ENCODE data around the gene MAT2A.

The MAT2A gene

DNA sequence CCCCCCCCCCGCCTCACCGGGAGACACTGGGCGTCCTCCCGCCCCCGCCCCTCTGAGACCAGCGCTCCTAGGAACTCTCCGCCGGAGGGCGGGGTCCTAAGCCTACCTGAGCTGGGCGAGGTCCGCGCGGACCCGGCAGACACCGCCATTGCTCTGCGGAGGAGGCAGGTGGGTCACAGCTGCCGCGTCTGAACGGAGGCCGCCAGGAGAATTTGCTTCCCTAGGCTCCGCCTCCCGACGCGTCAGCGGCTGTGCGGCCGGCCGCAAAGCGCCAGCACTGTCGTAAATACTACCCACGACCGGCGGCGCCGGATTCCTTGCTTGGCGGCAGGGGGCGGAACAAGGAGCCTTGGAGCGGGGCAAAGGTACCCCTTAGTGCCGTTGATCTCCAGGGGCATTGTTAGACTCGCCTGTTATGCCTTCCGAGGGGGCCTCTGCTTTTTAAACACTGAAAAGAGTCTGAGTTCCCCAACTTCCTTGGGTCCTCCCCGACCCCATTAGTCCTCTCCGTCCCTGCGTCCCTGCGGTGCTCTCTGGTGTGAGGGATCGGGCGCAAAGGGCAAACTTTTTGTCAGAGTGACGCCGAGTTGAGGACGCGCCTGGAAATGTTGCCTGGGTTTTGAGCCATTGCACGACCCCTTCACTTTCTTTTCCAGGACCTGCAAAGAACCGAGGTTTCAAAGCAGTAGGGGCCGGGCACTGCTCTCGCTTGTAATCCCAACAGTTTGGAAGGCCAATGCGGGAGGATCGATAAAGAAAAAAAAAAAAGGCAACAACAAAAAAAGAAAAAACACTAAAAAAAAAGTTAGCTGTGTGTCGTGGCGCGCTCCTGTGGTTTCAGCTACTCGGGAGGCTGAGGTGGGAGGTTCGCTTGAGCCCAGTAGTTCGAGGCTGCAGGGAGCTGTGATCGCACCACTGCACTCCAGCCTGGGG lies 22.6 kb downstream of the MAT2A start, which contains the start of gene GGCX:
Gene GGCX (minus strand): TSS at position 214 of the 933 bp plus-strand sequence. CDS start 65 bp downstream, at position 149.
- peak within 1 kb of the TSS in 1 of 2 experiments; percentile 64 for H3K14ac ChIP-seq (ENCODE audit: low read length in 2 of 2)
- peaks cover 6% of the 10 kb centered on the region for H3K4me1 ChIP-seq (ENCODE audit: control insufficient read depth, insufficient read depth, low read depth, low read length)
- peak within 1 kb of the TSS; percentile 80 for H3K27ac ChIP-seq (ENCODE audit: low read length, poor library complexity, severe bottlenecking)
- H3K4me3 ChIP-seq (ENCODE audit: insufficient read depth in 1 of 2, low read depth in 1 of 2, low read length in 2 of 2) = peak within 1 kb of the TSS; percentile 86 to 95
- peak within 1 kb of the TSS; percentile 96 for H3K9ac ChIP-seq (ENCODE audit: low read length)
- no peak within 1 kb of the TSS for H2BK5ac ChIP-seq (ENCODE audit: low read depth, low read length, poor library complexity, severe bottlenecking)
- H3K4me2 ChIP-seq (ENCODE audit: low read length, poor library complexity, severe bottlenecking) = peak within 1 kb of the TSS; percentile 95
- H4K8ac ChIP-seq (ENCODE audit: low read length) = peak within 1 kb of the TSS; percentile 30
- peak within 1 kb of the TSS; percentile 70 for H2BK15ac ChIP-seq (ENCODE audit: low read depth, poor library complexity, severe bottlenecking)
- no peaks in the 10 kb centered on the region for H3K27me3 ChIP-seq (ENCODE audit: control insufficient read depth in 1 of 2, insufficient read depth in 1 of 2, low read length in 2 of 2)
- H2AFZ ChIP-seq (ENCODE audit: low read depth, low read length) = peak within 1 kb of the TSS; percentile 72
- peaks cover 8 to 21% of the 10 kb centered on the region in 2 experiments for H3K36me3 ChIP-seq (ENCODE audit: control insufficient read depth in 1 of 2, insufficient read depth in 2 of 2, low read depth in 1 of 2, low read length in 2 of 2)
- H2BK12ac ChIP-seq (ENCODE audit: low read length in 2 of 2) = no peak within 1 kb of the TSS
- DNase-seq = peak; percentile 95
- peak within 1 kb of the TSS; percentile 9 to 88 for H3K4ac ChIP-seq (ENCODE audit: low read depth in 1 of 2, low read length in 2 of 2)
- peak within 1 kb of the TSS in 1 of 2 experiments; percentile 54 for H3K23ac ChIP-seq (ENCODE audit: low read length in 2 of 2)
- H3K9me3 ChIP-seq (ENCODE audit: control insufficient read depth, low read length) = no peaks in the 10 kb centered on the region
- H2BK120ac ChIP-seq (ENCODE audit: low read depth, low read length) = peak within 1 kb of the TSS; percentile 77
- H2AK5ac ChIP-seq (ENCODE audit: low read length, severe bottlenecking) = no peak within 1 kb of the TSS
- H3K79me1 ChIP-seq (replicated peaks; ENCODE audit: low read length, poor library complexity, severe bottlenecking) = peaks cover 16% of the 10 kb centered on the region
- H3K18ac ChIP-seq (ENCODE audit: low read depth in 1 of 2, low read length in 2 of 2) = peak within 1 kb of the TSS; percentile 64 to 94
- H4K91ac ChIP-seq (ENCODE audit: low read length) = peak within 1 kb of the TSS; percentile 78
- WGBS = 9% methylated on average over 59 of the region's 64 CpGs

DNA sequence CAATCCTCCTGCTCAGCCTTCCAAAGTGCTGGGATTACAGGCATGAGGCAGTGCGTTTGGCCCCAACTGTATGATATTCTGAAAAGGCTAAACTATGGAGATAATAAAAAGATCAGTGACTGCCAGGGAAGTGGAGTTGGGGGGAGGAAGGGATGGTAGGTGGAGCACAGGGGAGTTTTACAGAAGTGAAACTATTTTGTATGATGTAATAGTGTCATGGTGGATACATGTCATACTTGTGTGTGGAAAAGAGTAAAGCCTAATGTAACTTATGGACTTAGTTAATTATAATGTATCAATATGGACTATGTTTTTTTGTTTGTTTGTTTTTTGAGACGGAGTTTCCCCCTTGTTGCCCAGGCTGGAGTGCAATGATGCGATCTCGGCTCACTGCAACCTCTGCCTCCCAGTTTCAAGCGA lies 25.2 kb downstream of the MAT2A start:
- Histone ChIP-seq H3K4me2 (ENCODE audit: low read length, poor library complexity, severe bottlenecking) (no peak overlapping the region), H3K79me1 (replicated peaks; ENCODE audit: low read length, poor library complexity, severe bottlenecking) (peaks cover 5% of the 10 kb centered on the region), H4K8ac (ENCODE audit: low read length) (no peak overlapping the region), H3K27ac (ENCODE audit: low read length, poor library complexity, severe bottlenecking) (no peak overlapping the region), H2BK15ac (ENCODE audit: low read depth, poor library complexity, severe bottlenecking) (no peak overlapping the region), H2AFZ (ENCODE audit: low read depth, low read length) (no peak overlapping the region), H2AK5ac (ENCODE audit: low read length, severe bottlenecking) (no peak overlapping the region), H3K23ac (ENCODE audit: low read length in 2 of 2) (no peak overlapping the region), H3K36me3 (ENCODE audit: control insufficient read depth in 1 of 2, insufficient read depth in 2 of 2, low read depth in 1 of 2, low read length in 2 of 2) (peaks cover 0 to under 1% of the 10 kb centered on the region in 2 experiments), H3K9me3 (ENCODE audit: control insufficient read depth, low read length) (no peaks in the 10 kb centered on the region), H3K18ac (ENCODE audit: low read depth in 1 of 2, low read length in 2 of 2) (no peak overlapping the region), H2BK12ac (ENCODE audit: low read length in 2 of 2) (no peak overlapping the region), H2BK120ac (ENCODE audit: low read depth, low read length) (no peak overlapping the region), H2BK5ac (ENCODE audit: low read depth, low read length, poor library complexity, severe bottlenecking) (no peak overlapping the region), H3K14ac (ENCODE audit: low read length in 2 of 2) (no peak overlapping the region), H3K4ac (ENCODE audit: low read depth in 1 of 2, low read length in 2 of 2) (no peak overlapping the region), H3K9ac (ENCODE audit: low read length) (no peak overlapping the region), H3K4me3 (ENCODE audit: insufficient read depth in 1 of 2, low read depth in 1 of 2, low read length in 2 of 2) (no peak overlapping the region), H4K91ac (ENCODE audit: low read length) (no peak overlapping the region), H3K27me3 (ENCODE audit: control insufficient read depth in 1 of 2, insufficient read depth in 1 of 2, low read length in 2 of 2) (no peaks in the 10 kb centered on the region), H3K4me1 (ENCODE audit: control insufficient read depth, insufficient read depth, low read depth, low read length) (peaks cover 6% of the 10 kb centered on the region)
- WGBS = 92% methylated on average over 4 of the region's 5 CpGs
- no peak for DNase-seq

DNA sequence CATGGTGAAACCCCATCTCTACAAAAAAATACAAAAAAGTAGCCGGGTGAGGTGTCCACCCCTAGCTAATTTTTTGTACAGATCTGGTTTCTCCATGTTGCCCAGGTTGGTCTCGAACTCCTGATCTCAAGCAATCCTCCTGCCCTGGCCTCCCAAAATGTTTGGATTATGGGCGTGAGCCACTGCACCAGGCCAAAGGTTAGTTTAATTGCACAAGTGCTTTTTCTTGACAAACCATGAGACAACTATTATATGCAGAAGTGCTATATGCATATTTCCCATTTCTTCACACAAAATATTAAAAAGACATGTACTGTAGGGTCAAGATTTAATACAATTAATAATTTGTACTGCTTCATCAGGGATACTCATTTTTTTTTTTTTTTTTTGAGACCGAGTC lies 27.3 kb downstream of the MAT2A start:
- H3K4me2 ChIP-seq (ENCODE audit: low read length, poor library complexity, severe bottlenecking) = no peak overlapping the region
- no peaks in the 10 kb centered on the region for H3K36me3 ChIP-seq (ENCODE audit: control insufficient read depth in 1 of 2, insufficient read depth in 2 of 2, low read depth in 1 of 2, low read length in 2 of 2)
- H3K9ac ChIP-seq (ENCODE audit: low read length) = no peak overlapping the region
- no peak overlapping the region for H3K4ac ChIP-seq (ENCODE audit: low read depth in 1 of 2, low read length in 2 of 2)
- no peak overlapping the region for H2BK15ac ChIP-seq (ENCODE audit: low read depth, poor library complexity, severe bottlenecking)
- peaks cover 0 to 7% of the 10 kb centered on the region in 2 experiments for H3K27me3 ChIP-seq (ENCODE audit: control insufficient read depth in 1 of 2, insufficient read depth in 1 of 2, low read length in 2 of 2)
- H3K4me3 ChIP-seq (ENCODE audit: insufficient read depth in 1 of 2, low read depth in 1 of 2, low read length in 2 of 2) = no peak overlapping the region
- no peak overlapping the region for H2BK120ac ChIP-seq (ENCODE audit: low read depth, low read length)
- no peak overlapping the region for H3K18ac ChIP-seq (ENCODE audit: low read depth in 1 of 2, low read length in 2 of 2)
- no peak overlapping the region for H2BK5ac ChIP-seq (ENCODE audit: low read depth, low read length, poor library complexity, severe bottlenecking)
- H3K79me1 ChIP-seq (replicated peaks; ENCODE audit: low read length, poor library complexity, severe bottlenecking) = no peaks in the 10 kb centered on the region
- H4K91ac ChIP-seq (ENCODE audit: low read length) = no peak overlapping the region
- H3K9me3 ChIP-seq (ENCODE audit: control insufficient read depth, low read length) = no peaks in the 10 kb centered on the region
- H3K23ac ChIP-seq (ENCODE audit: low read length in 2 of 2) = no peak overlapping the region
- DNase-seq = no peak
- no peak overlapping the region for H2BK12ac ChIP-seq (ENCODE audit: low read length in 2 of 2)
- H2AK5ac ChIP-seq (ENCODE audit: low read length, severe bottlenecking) = no peak overlapping the region
- peaks cover 1% of the 10 kb centered on the region for H3K4me1 ChIP-seq (ENCODE audit: control insufficient read depth, insufficient read depth, low read depth, low read length)
- WGBS = 90% methylated on average over 4 of the region's 4 CpGs
- no peak overlapping the region for H3K14ac ChIP-seq (ENCODE audit: low read length in 2 of 2)
- no peak overlapping the region for H4K8ac ChIP-seq (ENCODE audit: low read length)
- no peak overlapping the region for H3K27ac ChIP-seq (ENCODE audit: low read length, poor library complexity, severe bottlenecking)
- no peak overlapping the region for H2AFZ ChIP-seq (ENCODE audit: low read depth, low read length)

DNA sequence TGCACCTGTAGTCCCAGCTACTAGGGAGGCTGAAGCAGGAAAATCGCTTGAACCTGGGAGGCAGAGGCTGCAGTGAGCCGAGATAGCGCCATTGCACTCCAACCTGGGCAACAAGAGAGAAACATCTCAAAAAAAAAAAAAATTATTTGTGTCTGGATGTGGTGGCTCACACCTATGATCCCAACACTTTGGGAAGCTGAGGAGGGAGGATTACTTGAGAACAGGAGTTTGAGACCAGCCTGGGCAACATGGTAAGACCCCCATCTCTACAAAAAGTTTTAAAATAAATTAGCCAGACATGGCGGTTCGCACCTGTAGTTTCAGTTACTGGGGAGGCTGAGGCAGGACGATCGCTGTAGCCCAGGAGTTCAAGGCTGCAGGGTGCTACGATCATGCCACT lies 36.8 kb downstream of the MAT2A start:
- no peak overlapping the region for H3K14ac ChIP-seq (ENCODE audit: low read length in 2 of 2)
- H4K8ac ChIP-seq (ENCODE audit: low read length) = no peak overlapping the region
- H4K91ac ChIP-seq (ENCODE audit: low read length) = no peak overlapping the region
- H3K27me3 ChIP-seq (ENCODE audit: control insufficient read depth in 1 of 2, insufficient read depth in 1 of 2, low read length in 2 of 2) = peaks cover 6 to 9% of the 10 kb centered on the region in 2 experiments
- no peak overlapping the region for H2BK12ac ChIP-seq (ENCODE audit: low read length in 2 of 2)
- DNase-seq = no peak
- H2AK5ac ChIP-seq (ENCODE audit: low read length, severe bottlenecking) = no peak overlapping the region
- no peak overlapping the region for H2BK15ac ChIP-seq (ENCODE audit: low read depth, poor library complexity, severe bottlenecking)
- peaks cover 3% of the 10 kb centered on the region for H3K79me1 ChIP-seq (replicated peaks; ENCODE audit: low read length, poor library complexity, severe bottlenecking)
- H3K4ac ChIP-seq (ENCODE audit: low read depth in 1 of 2, low read length in 2 of 2) = no peak overlapping the region
- no peak overlapping the region for H2AFZ ChIP-seq (ENCODE audit: low read depth, low read length)
- no peak overlapping the region for H3K4me3 ChIP-seq (ENCODE audit: insufficient read depth in 1 of 2, low read depth in 1 of 2, low read length in 2 of 2)
- H3K4me2 ChIP-seq (ENCODE audit: low read length, poor library complexity, severe bottlenecking) = no peak overlapping the region
- peaks cover 16% of the 10 kb centered on the region for H3K4me1 ChIP-seq (ENCODE audit: control insufficient read depth, insufficient read depth, low read depth, low read length)
- H3K23ac ChIP-seq (ENCODE audit: low read length in 2 of 2) = no peak overlapping the region
- no peak overlapping the region for H3K18ac ChIP-seq (ENCODE audit: low read depth in 1 of 2, low read length in 2 of 2)
- no peak overlapping the region for H3K9ac ChIP-seq (ENCODE audit: low read length)
- H2BK120ac ChIP-seq (ENCODE audit: low read depth, low read length) = no peak overlapping the region
- no peaks in the 10 kb centered on the region for H3K9me3 ChIP-seq (ENCODE audit: control insufficient read depth, low read length)
- WGBS = 100% methylated on average over 1 of the region's 8 CpGs
- no peaks in the 10 kb centered on the region for H3K36me3 ChIP-seq (ENCODE audit: control insufficient read depth in 1 of 2, insufficient read depth in 2 of 2, low read depth in 1 of 2, low read length in 2 of 2)
- H3K27ac ChIP-seq (ENCODE audit: low read length, poor library complexity, severe bottlenecking) = no peak overlapping the region
- no peak overlapping the region for H2BK5ac ChIP-seq (ENCODE audit: low read depth, low read length, poor library complexity, severe bottlenecking)
